Right kidney (tissue), 1 donor: Measurements from ENCODE around the gene TMEM53.

Experiments
- DNase-seq: peaks from one replicate; pipeline ENCODE4 v3.0.0-alpha.2; 2016

The TMEM53 gene

GRCh38 chr1:44646261-44647110 lies 27.8 kb downstream of the TMEM53 start:
- peak; percentile 59 for DNase-seq

- no peak for DNase-seq
Measured at GRCh38 chr1:44645476-44646244, 28.6 kb downstream of the TMEM53 start.

GRCh38 chr1:44644806-44645205 lies 29.5 kb downstream of the TMEM53 start:
- no peak for DNase-seq

- no peak for DNase-seq
Measured at GRCh38 chr1:44643721-44644334, 30.5 kb downstream of the TMEM53 start.

- DNase-seq: no peak
Measured at GRCh38 chr1:44642925-44643324, 31.4 kb downstream of the TMEM53 start.

- DNase-seq: no peak
Measured at GRCh38 chr1:44642255-44642654, 32.0 kb downstream of the TMEM53 start.

- no peak for DNase-seq
Measured at GRCh38 chr1:44641126-44642102, 32.9 kb downstream of the TMEM53 start.

GRCh38 chr1:44640200-44640853 lies 34.0 kb downstream of the TMEM53 start:
- no peak for DNase-seq

GRCh38 chr1:44637702-44638411 lies 36.4 kb downstream of the TMEM53 start:
- no peak for DNase-seq

- no peak for DNase-seq
Measured at GRCh38 chr1:44636688-44637598, 37.3 kb downstream of the TMEM53 start.

GRCh38 chr1:44636083-44636687 lies 38.1 kb downstream of the TMEM53 start:
- no peak for DNase-seq

- DNase-seq: no peak
Measured at GRCh38 chr1:44635439-44635838, 38.8 kb downstream of the TMEM53 start.

GRCh38 chr1:44634606-44635189 lies 39.6 kb downstream of the TMEM53 start:
- DNase-seq: no peak

GRCh38 chr1:44632598-44632997 lies 41.7 kb downstream of the TMEM53 start:
- peak; percentile 63 for DNase-seq

GRCh38 chr1:44631647-44632539 lies 42.4 kb downstream of the TMEM53 start:
- peak; percentile 84 for DNase-seq

GRCh38 chr1:44631333-44631646 lies 43.0 kb downstream of the TMEM53 start:
- DNase-seq: no peak

- no peak for DNase-seq
Measured at GRCh38 chr1:44630116-44630515, 44.2 kb downstream of the TMEM53 start.
